ENCODE measurements around the gene ZNF691.
"Not testable (repeated sequence)": the region's sequence is repeated elsewhere in the genome, so short reads cannot be mapped to it uniquely, and the experiment has no call there.

ZNF691 gene

GRCh38 chr1:42861014-42861399 lies 14.6 kb downstream of the ZNF691 start:
- FAIRE-seq = no peak

DNA sequence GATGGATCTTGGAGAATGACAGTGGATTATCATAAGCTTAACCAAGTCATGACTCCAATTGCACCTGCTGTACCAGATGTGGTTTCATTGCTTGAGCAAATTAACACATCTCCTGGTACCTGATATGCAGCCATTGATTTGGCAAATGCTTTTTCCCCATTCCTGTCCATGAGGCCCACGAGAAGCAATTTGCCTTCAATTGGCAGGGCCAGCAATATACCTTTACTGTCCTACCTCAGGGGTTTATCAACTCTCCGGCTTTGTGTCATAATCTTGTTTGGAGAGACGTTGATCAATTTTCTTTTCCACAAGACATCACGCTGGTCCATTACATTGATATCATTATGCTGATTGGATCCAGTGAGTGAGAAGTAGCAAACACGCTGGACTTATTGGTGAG lies 20.1 kb downstream of the ZNF691 start:
- no peak for FAIRE-seq

DNA sequence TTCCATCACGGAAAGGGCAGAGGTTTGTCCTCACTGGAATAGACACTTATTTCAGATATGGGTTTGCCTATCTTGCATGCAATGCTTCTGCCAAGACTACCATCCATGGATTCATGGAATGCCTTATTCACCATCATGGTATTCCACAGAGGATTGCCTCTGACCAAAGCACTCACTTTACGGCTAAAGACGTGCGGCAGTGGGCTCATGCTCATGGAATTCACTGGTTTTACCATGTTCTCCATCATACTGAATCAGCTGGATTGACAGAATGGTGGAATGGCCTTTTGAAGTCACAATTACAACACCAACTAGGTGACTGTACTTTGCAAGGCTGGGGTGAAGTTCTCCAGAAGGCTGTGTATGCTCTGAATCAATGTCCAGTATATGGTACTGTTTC lies 22.1 kb downstream of the ZNF691 start:
- FAIRE-seq = not testable (repeated sequence)

DNA sequence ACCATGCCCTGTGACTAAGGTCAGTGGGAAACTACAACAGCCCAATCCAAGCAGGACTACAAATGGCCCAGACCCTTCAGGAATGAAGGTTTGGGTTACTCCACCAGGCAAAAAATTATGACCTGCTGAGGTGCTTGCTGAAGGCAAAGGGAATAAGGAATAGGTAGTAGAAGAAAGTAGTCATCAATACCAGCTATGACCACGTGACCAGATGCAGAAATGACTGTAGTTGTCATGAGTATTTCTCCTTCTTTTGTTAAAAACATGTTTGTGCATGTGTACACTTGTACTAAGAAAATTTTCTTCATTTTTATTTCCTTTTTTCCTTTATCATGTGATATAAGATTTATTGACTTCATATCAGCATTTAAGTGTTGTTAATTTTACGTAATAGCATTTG lies 22.8 kb downstream of the ZNF691 start:
- FAIRE-seq = not testable (repeated sequence)

DNA sequence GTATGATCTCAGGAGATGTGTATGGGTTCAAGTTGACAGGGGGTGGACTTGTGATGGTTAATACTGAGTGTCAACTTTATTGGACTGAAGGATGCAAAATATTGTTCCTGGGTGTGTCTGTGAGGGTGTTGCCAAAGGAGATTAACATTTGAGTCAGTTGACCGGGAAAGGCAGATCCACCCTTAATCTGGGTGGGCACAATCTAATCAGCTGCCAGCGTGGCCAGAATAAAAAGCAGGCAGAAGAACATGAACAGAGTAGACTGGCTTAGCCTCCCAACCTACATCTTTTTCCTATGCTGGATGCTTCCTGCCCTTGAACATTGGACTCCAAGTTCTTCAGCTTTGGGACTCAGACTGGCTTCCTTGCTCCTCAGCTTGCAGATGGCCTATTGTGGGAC lies 23.3 kb downstream of the ZNF691 start:
- FAIRE-seq = not testable (repeated sequence)

DNA sequence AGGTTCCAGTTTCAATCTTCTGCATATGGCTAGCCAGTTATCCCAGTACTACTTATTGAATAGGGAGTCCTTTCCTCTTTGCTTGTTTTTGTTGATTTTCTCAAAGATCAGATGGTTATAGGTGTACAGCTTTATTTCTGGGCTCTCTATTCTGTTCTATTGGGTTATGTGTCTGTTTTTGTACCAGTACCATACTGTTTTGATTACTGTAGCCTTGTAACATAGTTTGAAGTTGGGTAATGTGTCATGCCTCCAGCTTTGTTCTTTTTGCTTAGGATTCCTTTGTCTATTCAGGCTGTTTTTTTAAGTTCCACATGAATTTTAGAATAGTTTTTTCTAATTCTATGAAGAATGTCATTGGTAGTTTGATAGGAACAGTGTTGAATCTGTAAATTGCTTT lies 26.7 kb downstream of the ZNF691 start:
- not testable (repeated sequence) for FAIRE-seq

GRCh38 chr1:42873670-42874069 lies 27.3 kb downstream of the ZNF691 start:
- FAIRE-seq = no peak

GRCh38 chr1:42876009-42876408 lies 29.6 kb downstream of the ZNF691 start:
- FAIRE-seq = no peak

GRCh38 chr1:42877380-42877779 lies 31.0 kb downstream of the ZNF691 start:
- FAIRE-seq = no peak

- FAIRE-seq = no peak
Observed at GRCh38 chr1:42880384-42880783, 34.0 kb downstream of the ZNF691 start.

GRCh38 chr1:42886046-42886739 lies 39.8 kb downstream of the ZNF691 start:
- no peak for FAIRE-seq

GRCh38 chr1:42886800-42887199 lies 40.4 kb downstream of the ZNF691 start:
- no peak for FAIRE-seq

DNA sequence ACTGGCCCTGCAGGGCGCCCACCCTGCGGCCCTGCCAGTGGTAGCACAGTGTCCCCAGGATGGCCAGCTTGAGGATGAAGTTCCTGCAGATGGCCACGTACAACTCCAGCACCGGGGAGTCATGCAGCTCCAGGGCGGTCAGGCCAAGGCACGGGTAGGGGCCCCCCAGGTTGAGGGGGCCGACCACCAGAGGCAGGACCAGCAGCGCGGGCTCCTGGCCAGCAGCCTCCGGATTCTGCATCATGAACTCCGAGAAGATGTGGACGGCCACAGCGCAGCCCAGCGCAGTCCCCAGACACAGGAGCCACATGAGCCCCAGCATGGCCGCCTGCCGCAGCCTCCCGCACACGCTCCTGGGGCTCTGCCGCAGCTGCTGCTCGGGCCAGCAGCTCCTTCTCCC lies 41.0 kb downstream of the ZNF691 start:
- FAIRE-seq = no peak

DNA sequence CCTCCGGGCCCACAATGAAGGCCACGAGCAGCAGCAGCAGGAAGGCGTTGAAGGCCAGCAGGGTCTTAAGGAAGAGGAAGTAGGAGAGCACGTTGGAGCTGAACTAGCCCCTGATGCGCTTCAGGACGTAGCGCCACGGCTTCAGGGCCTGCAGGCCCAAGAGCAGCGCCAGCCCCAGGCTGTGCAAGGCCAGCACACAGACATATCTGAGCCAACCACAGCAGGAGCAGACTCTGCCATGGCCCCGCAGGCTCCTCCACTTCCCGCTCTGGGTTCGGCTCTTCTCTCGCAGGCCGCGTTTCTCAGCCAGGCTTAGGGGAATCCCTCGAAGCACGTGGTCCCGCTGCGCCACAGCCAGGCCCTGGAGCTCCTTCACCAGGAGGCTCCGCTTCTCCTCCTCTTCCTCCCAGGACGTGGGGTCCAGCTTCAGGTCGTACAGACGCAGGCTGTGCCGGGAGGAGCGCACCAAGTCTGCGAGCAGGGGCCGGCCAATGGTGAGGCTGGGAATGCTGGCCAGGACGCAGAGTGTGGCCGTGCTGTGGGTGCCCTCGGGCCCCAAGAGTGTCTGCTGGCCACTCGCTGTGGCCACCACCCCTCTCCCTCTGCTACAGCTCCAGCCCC lies 41.7 kb downstream of the ZNF691 start:
- no peak for FAIRE-seq

- no peak for FAIRE-seq
Observed at GRCh38 chr1:42889264-42889663, 42.9 kb downstream of the ZNF691 start.

GRCh38 chr1:42891465-42892138 lies 45.2 kb downstream of the ZNF691 start:
- no peak for FAIRE-seq

GRCh38 chr1:42899960-42900359 lies 53.5 kb downstream of the ZNF691 start:
- FAIRE-seq = not testable (repeated sequence)

Data from A204.1 (cell line).